RWPE2 (cell line): ENCODE results near the gene C1QTNF1.
A peak's percentile ranks its signal among the peaks of the same experiment; 100 is the strongest.

Experiments
- ATAC-seq: fragments of 200-7000 bp; cut with Tn5 transposase; 3 replicates; pipeline ENCODE4 v1.9.1; 2021; ENCODE audit warnings: low read depth
- DNase-seq: peaks from one replicate; pipeline ENCODE4 v3.0.0-alpha.2; 2020; ENCODE audit warnings: low spot score
- H3K27ac ChIP-seq: fragments of 450-650 bp; 2 replicates; pipeline ENCODE4 v1.5.1; 2017; ENCODE audit warnings: mild to moderate bottlenecking; ENCODE audit not compliant: poor library complexity, severe bottlenecking
- H3K27me3 ChIP-seq: fragments of 250-450 bp; sonication (Bioruptor Pico); 2 replicates; pipeline ENCODE4 v1.5.1; 2021; ENCODE audit warnings: mild to moderate bottlenecking, moderate library complexity; ENCODE audit not compliant: insufficient read depth, poor library complexity, severe bottlenecking
- H3K36me3 ChIP-seq: fragments of 250-450 bp; sonication (Bioruptor Pico); 2 replicates; pipeline ENCODE4 v1.5.1; 2020; ENCODE audit warnings: low read depth, mild to moderate bottlenecking, moderate library complexity
- H3K4me1 ChIP-seq: fragments of 250-450 bp; sonication (Bioruptor Pico); 2 replicates; pipeline ENCODE4 v1.5.1; 2021; ENCODE audit warnings: mild to moderate bottlenecking, moderate library complexity; ENCODE audit not compliant: insufficient read depth, poor library complexity, severe bottlenecking
- H3K4me3 ChIP-seq: fragments of 250-450 bp; sonication (Bioruptor Pico); 2 replicates; pipeline ENCODE4 v1.5.1; 2021; ENCODE audit warnings: mild to moderate bottlenecking, moderate library complexity; ENCODE audit not compliant: severe bottlenecking
- H3K9me3 ChIP-seq: fragments of 250-450 bp; sonication (Bioruptor Pico); 2 replicates; pipeline ENCODE4 v1.5.1; 2021; ENCODE audit warnings: mild to moderate bottlenecking, moderate library complexity; ENCODE audit not compliant: severe bottlenecking
- TF ChIP-seq, protein P1 (sequence below): fragments of 450-650 bp; IDR thresholded peaks from one replicate; pipeline ENCODE4 v1.5.1; 2017; ENCODE audit warnings: mild to moderate bottlenecking, moderate library complexity; ENCODE audit not compliant: poor library complexity, severe bottlenecking

C1QTNF1 gene

DNA sequence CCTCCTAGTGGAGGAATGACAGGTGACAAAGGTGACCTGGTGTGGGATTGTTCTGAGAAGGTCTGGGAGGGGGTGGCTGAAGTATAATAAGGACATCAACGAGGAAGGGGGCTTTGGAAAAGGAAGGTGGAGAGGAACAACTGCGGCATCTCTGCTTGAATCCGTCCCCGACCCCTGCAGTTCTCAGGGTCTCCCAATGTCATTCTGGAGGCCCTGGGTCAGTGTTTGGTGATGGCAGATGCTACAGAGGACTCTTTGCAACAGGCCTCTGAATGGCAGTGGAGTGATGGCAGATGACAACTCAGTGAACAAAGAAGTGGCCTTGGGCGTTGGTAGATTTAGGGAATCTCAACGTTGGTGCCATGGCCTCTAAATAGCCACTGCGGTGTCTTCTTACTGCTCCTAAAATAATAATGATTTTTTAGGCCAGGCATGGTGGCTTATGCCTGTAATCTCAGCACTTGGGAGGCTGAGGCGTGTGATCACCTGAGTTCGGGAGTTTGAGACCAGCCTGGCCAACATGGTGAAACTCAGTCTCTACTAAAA lies 52.0 kb downstream of the C1QTNF1 start:
- TF ChIP-seq, protein P1, sequence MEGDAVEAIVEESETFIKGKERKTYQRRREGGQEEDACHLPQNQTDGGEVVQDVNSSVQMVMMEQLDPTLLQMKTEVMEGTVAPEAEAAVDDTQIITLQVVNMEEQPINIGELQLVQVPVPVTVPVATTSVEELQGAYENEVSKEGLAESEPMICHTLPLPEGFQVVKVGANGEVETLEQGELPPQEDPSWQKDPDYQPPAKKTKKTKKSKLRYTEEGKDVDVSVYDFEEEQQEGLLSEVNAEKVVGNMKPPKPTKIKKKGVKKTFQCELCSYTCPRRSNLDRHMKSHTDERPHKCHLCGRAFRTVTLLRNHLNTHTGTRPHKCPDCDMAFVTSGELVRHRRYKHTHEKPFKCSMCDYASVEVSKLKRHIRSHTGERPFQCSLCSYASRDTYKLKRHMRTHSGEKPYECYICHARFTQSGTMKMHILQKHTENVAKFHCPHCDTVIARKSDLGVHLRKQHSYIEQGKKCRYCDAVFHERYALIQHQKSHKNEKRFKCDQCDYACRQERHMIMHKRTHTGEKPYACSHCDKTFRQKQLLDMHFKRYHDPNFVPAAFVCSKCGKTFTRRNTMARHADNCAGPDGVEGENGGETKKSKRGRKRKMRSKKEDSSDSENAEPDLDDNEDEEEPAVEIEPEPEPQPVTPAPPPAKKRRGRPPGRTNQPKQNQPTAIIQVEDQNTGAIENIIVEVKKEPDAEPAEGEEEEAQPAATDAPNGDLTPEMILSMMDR, result no peak
- peak overlapping the region; percentile 93 for H3K4me3 ChIP-seq
- H3K27me3 ChIP-seq, result no peaks in the 10 kb centered on the region
- DNase-seq (no peak), ATAC-seq (no peak)
- H3K4me1 ChIP-seq, result peaks cover 8% of the 10 kb centered on the region
- peaks cover 28% of the 10 kb centered on the region for H3K36me3 ChIP-seq
- H3K27ac ChIP-seq, result no peak overlapping the region
- H3K9me3 ChIP-seq, result no peaks in the 10 kb centered on the region

DNA sequence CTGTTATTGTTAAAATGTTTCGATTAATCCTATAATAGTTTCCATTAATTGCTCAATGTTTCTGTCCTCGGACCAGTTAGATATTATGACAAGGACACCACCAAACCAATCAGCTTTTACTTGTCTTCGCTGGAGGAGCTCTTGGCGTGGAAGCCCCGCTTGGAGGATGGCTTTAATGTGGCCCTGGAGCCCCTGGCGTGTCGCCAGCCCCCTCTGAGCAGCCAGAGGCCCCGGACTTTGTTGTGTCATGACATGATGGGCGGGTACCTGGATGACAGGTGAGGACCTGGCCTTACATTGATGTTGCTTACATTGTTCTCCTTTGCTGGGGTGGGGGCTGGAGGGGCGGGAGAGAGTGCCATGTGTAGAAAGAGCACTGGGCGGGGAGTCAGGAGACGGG lies 53.6 kb downstream of the C1QTNF1 start:
- Histone ChIP-seq H3K36me3 (peaks cover 36% of the 10 kb centered on the region), H3K27ac (no peak overlapping the region), H3K27me3 (no peaks in the 10 kb centered on the region), H3K4me1 (peaks cover 8% of the 10 kb centered on the region), H3K4me3 (no peak overlapping the region), H3K9me3 (no peaks in the 10 kb centered on the region)
- TF ChIP-seq, protein P1, result no peak
- no peak for DNase-seq
- no peak for ATAC-seq

DNA sequence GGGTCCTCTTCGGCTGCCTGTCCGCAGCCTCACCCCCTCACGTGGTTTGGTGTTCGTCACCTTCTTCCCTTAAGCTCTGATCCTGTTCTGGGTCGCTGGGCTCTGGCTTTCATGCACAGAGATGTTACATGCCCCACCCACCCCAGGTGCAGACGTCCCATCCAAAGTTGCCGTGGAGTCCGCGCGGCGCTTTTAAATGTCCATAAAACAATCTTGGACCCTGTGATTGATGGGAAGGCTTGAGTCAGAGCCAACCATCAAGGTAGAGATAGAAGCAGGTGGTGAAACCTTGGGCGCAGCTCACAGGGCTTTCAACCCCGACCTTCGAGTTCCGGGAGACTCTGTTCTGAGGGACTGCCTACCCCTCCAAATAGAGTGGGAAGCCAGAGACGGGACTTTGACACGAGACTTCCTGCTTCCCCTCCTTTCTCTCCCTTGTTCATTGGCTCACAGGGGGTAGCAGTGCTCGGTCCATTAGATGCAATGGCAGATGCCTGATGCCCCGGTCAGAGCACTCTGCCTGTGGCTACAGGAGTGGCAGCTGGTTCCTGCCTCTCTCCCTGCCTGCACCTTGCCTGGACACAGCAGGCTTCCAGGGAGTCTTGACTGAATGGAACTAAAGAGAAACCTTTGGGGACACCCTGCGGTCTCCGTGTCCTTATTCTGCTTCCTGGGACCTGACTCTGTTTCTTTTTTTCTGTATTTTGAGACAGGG lies 54.7 kb downstream of the C1QTNF1 start:
- Histone ChIP-seq H3K27ac (no peak overlapping the region), H3K36me3 (peaks cover 43% of the 10 kb centered on the region), H3K9me3 (no peaks in the 10 kb centered on the region), H3K27me3 (no peaks in the 10 kb centered on the region), H3K4me3 (no peak overlapping the region), H3K4me1 (peaks cover 8% of the 10 kb centered on the region)
- no peak for ATAC-seq
- TF ChIP-seq, protein P1, result no peak
- DNase-seq, result no peak

DNA sequence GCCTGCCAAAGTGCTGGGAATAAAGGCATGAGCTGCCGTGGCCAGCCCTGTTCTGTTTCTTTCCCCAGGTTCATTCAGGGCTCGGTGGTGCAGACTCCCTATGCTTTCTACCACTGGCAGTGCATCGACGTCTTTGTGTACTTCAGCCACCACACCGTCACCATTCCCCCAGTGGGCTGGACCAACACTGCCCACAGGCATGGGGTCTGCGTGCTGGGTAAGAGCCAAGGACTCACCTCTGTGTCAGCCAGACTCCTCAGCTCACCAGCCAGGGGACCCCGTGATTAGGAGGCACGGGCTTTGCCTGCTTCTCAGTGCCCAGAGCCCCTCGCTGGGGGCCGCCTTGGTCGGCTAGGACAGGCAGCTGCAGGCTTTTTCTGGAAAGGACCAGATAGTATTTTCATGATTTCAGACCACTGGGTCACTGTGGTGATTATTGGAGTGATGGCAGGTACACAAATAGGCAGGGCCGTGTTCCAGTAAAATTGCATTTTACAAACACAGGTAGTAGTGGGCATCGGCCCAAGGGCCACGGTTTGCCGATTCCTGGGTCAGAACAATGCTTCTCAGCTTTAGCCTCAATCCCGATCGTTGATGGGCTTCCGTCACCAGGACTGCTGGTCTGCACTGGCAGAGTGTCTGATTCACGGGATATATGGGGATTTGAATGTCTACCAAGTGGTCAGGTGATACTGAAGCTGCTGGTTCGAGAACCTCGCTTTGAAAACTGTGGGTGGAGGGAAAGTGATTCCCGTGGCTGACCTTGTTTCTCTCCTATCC lies 55.6 kb downstream of the C1QTNF1 start:
- H3K36me3 ChIP-seq, result peaks cover 45% of the 10 kb centered on the region
- no peak overlapping the region for H3K4me3 ChIP-seq
- TF ChIP-seq, protein P1, result no peak
- H3K9me3 ChIP-seq, result no peaks in the 10 kb centered on the region
- DNase-seq (no peak), ATAC-seq (no peak)
- H3K27ac ChIP-seq, result no peak overlapping the region
- H3K4me1 ChIP-seq, result peaks cover 5% of the 10 kb centered on the region
- no peaks in the 10 kb centered on the region for H3K27me3 ChIP-seq
